ENCODE results near the gene HS2ST1. TPM values are rescaled to one million over a fixed set of nuclear protein-coding genes. Genes with fewer than 3 reads are reported as not detected.

Gene HS2ST1
- total and polyA plus RNA-seq, 2 donors (not counting 3 experiments of a cell fraction or from before 2014, with no cell fraction given) = 5.5 to 31.2 TPM

DNA sequence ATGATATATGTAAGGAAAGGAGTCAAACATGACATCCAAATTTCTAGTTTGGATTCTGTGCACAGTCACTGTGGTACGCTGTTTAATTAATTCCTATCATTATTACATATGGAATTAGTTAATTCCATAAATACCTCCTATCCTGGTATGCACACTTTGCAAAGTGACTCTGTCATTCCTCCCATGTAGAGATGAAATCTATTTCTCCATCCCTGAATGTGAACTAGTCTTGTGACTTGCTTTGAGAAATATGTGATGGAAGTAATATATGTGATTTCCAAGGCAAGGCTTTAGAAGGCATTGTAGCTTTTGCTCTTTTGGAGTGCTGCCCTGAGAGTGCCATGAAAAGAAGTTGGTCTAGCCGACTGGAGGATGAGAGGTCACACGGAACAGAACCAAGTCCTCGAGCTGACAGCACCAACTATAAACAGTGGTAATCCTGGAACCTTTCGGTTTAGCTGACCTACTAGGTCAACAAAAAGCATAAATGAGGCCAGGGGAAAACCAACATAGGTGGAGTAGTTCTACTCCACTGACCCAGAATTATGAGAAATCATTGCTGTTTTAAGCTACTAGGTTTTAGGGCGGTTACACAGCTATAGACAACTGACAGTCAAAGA, 2.0 kb upstream of the HS2ST1 start:
- H3K9me3 ChIP-seq (replicated peaks; ENCODE audit: control insufficient read depth, insufficient read depth, low read length) = no peaks in the 10 kb centered on the region
- peaks cover 5% of the 10 kb centered on the region for H4K20me1 ChIP-seq (replicated peaks; ENCODE audit: control insufficient read depth, extremely low read depth, insufficient read depth, low read length)
- no TSS peak for BruUV-seq (replicated peaks)
- no peak for TF ChIP-seq MYC (IDR thresholded peaks at IDR 0.05; ENCODE audit: low read depth, low read length)
- TF ChIP-seq EZH2 (IDR thresholded peaks at IDR 0.05; ENCODE audit: borderline replicate concordance, low read depth, low read length, severe bottlenecking) = no peak
- TF ChIP-seq, protein P1, sequence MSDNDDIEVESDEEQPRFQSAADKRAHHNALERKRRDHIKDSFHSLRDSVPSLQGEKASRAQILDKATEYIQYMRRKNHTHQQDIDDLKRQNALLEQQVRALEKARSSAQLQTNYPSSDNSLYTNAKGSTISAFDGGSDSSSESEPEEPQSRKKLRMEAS (IDR thresholded peaks at IDR 0.05; ENCODE audit: insufficient read depth, insufficient read length) = no peak
- TF ChIP-seq FOS (IDR thresholded peaks at IDR 0.05; ENCODE audit: borderline replicate concordance, insufficient read depth, low read length) = no peak
- no peak for TF ChIP-seq POLR2AphosphoS5 (IDR thresholded peaks at IDR 0.05; ENCODE audit: insufficient read depth, low read depth, low read length)
- TF ChIP-seq, protein P2, sequence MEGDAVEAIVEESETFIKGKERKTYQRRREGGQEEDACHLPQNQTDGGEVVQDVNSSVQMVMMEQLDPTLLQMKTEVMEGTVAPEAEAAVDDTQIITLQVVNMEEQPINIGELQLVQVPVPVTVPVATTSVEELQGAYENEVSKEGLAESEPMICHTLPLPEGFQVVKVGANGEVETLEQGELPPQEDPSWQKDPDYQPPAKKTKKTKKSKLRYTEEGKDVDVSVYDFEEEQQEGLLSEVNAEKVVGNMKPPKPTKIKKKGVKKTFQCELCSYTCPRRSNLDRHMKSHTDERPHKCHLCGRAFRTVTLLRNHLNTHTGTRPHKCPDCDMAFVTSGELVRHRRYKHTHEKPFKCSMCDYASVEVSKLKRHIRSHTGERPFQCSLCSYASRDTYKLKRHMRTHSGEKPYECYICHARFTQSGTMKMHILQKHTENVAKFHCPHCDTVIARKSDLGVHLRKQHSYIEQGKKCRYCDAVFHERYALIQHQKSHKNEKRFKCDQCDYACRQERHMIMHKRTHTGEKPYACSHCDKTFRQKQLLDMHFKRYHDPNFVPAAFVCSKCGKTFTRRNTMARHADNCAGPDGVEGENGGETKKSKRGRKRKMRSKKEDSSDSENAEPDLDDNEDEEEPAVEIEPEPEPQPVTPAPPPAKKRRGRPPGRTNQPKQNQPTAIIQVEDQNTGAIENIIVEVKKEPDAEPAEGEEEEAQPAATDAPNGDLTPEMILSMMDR (IDR thresholded peaks at IDR 0.05; ENCODE audit: extremely low read depth in 1 of 2, insufficient read depth in 1 of 2, low read depth in 1 of 2, low read length in 2 of 2) = no peak
- no peak for TF ChIP-seq POLR2A (IDR thresholded peaks at IDR 0.05; ENCODE audit: low read depth, low read length)
- no peak for TF ChIP-seq GATA2 (IDR thresholded peaks at IDR 0.05; ENCODE audit: insufficient read depth, insufficient read length, low read depth, low read length)
- TF ChIP-seq JUN (IDR thresholded peaks at IDR 0.05; ENCODE audit: borderline replicate concordance, insufficient read depth, insufficient read length, low read depth) = no peak
- H3K4me1 ChIP-seq (ENCODE audit: control insufficient read depth, extremely low read depth, insufficient read depth, low read length) = peaks cover 16% of the 10 kb centered on the region
- H2AFZ ChIP-seq (ENCODE audit: low read depth, low read length) = no peak overlapping the region
- CTCF ChIA-PET = interaction anchor here (1.2 to 1.5 kb wide), 4 partner anchors 10 to 79 kb away, joined by 3 to 6 read pairs (median 3); no protein-coding TSS in a partner anchor
- no peak overlapping the region for H3K27ac ChIP-seq (ENCODE audit: insufficient read depth, low read depth, low read length)
- H3K4me3 ChIP-seq (replicated peaks in 1 of 3; ENCODE audit: insufficient read depth in 1 of 3, low read depth in 1 of 3, low read length in 3 of 3) = peak overlapping the region; percentile 84 to 100 (median 99)
- FAIRE-seq = no peak
- H3K36me3 ChIP-seq (ENCODE audit: control insufficient read depth in 2 of 2, extremely low read depth in 1 of 2, insufficient read depth in 2 of 2, low read length in 2 of 2) = peaks cover 0 to 4% of the 10 kb centered on the region in 2 experiments
- no peaks in the 10 kb centered on the region for H3K9me1 ChIP-seq (replicated peaks; ENCODE audit: control insufficient read depth, extremely low read depth, insufficient read depth, low read length)
- peak overlapping the region; percentile 97 for H3K4me2 ChIP-seq (ENCODE audit: insufficient read depth, low read length)
- peak overlapping the region; percentile 100 for H3K9ac ChIP-seq (replicated peaks; ENCODE audit: extremely low read depth, insufficient read depth, low read length)
- peaks cover 84% of the 10 kb centered on the region for H3K79me2 ChIP-seq (ENCODE audit: control insufficient read depth, insufficient read depth, low read length)
- POLR2A ChIA-PET = no interaction called here
- no peaks in the 10 kb centered on the region for H3K27me3 ChIP-seq (ENCODE audit: control insufficient read depth in 2 of 2, insufficient read depth in 2 of 2, low read length in 2 of 2)
- intact Hi-C loops (cut with micrococcal nuclease) (loop anchor here (5.0 to 10.0 kb wide), 4 partner anchors 170 to 1772 kb away; partner anchors contain the start of genes ODF2L, PKN2 and SH3GLB1), dilution Hi-C loops (cut with MboI; ENCODE audit: extremely low pct_ligation_motif_present, low sequenced_read_pairs) (no loop called here)
- peak; percentile 11 for DNase-seq (ENCODE audit: low read depth, low spot score)
